AG04450 (cell line): ENCODE data around the gene ATP11A. TPM values are rescaled to one million over a fixed set of nuclear protein-coding genes. Genes with fewer than 3 reads are reported as not detected.

ENCODE experiments used
- CTCF ChIA-PET: fragments of 300-600, 350-600 bp; formaldehyde crosslinking; extraction: SDS; loops from one replicate; lab custom pipeline; 2022; ENCODE audit warnings: antibody characterized with exemption, inconsistent platforms; lab: Charles Lee
- POLR2A ChIA-PET: fragments of 350-600 bp; formaldehyde crosslinking; extraction: SDS; loops from one replicate; lab custom pipeline; 2021; ENCODE audit warnings: antibody characterized with exemption, inconsistent platforms; lab: Yijun Ruan, JAX
- DNase-seq: peaks from one replicate; pipeline ENCODE4 v3.0.0-alpha.2; 2011; ENCODE audit warnings: low read depth, low spot score
- H3K27ac ChIP-seq: one replicate; pipeline ENCODE4 v1.5.1; 2012; ENCODE audit warnings: low read depth, low read length, control low read depth
- H3K27me3 ChIP-seq: one replicate; pipeline ENCODE4 v1.6.0; 2012; ENCODE audit warnings: low read length; ENCODE audit not compliant: control insufficient read depth, insufficient read depth
- H3K4me3 ChIP-seq: 2 replicates; pipeline ENCODE4 v1.5.1; 2011; ENCODE audit warnings: mild to moderate bottlenecking, low read depth, low read length, control low read depth
- H3K9me3 ChIP-seq: 2 replicates; pipeline ENCODE4 v1.5.1; 2012; ENCODE audit warnings: low read length; ENCODE audit not compliant: control insufficient read depth, insufficient read depth
- CTCF ChIP-seq: IDR thresholded peaks from 2 replicates; pipeline ENCODE4 v1.5.1; 2011; ENCODE audit warnings: low read depth, low read length, control low read depth, inconsistent platforms
- polyA plus RNA-seq: library from polyadenylated mRNA; depleted of rRNA; stranded (reverse); fragments of >200 nt; gene quantifications from 2 replicates; pipeline ENCODE4 v1.2.3, GENCODE V29; 2011

Gene ATP11A
- polyA plus RNA-seq, 1 experiment = 5.8 TPM

- ChIA-PET POLR2A (no interaction called here), CTCF (interaction anchor here (2.6 kb wide), 1 partner anchor 11 kb away, joined by 15 read pairs; no protein-coding TSS in a partner anchor)
- H3K27me3 ChIP-seq = peaks cover 10% of the 10 kb centered on the region
- DNase-seq = no peak
- TF ChIP-seq CTCF = no peak
- no peaks in the 10 kb centered on the region; the same call in 1 of the 2 replicates for H3K9me3 ChIP-seq
- no peak overlapping the region for H3K4me3 ChIP-seq
- no peak overlapping the region for H3K27ac ChIP-seq
These were observed 195.5 kb downstream of the ATP11A start for GRCh38 chr13:112885242-112885781.

GRCh38 chr13:112885782-112886268 is 196.0 kb downstream of the ATP11A start:
- ChIA-PET CTCF (interaction anchor here (1.2 to 2.6 kb wide), 2 partner anchors 12 to 57 kb away, joined by 5 to 15 read pairs; no protein-coding TSS in a partner anchor), POLR2A (no interaction called here)
- no peak for TF ChIP-seq CTCF

GRCh38 chr13:112887151-112887550 is 197.3 kb downstream of the ATP11A start:
- Histone ChIP-seq H3K27me3 (peaks cover 27% of the 10 kb centered on the region), H3K4me3 (no peak overlapping the region), H3K9me3 (no peaks in the 10 kb centered on the region; the same call in 1 of the 2 replicates), H3K27ac (no peak overlapping the region)
- ChIA-PET CTCF (interaction anchor here (1.2 to 2.6 kb wide), 2 partner anchors 13 to 56 kb away, joined by 5 to 15 read pairs; no protein-coding TSS in a partner anchor), POLR2A (no interaction called here)
- no peak for TF ChIP-seq CTCF
- no peak for DNase-seq

More at GRCh38 chr13:112885782-112886268, 196.0 kb downstream of the ATP11A start:
- DNase-seq = peak; percentile 68
- Histone ChIP-seq H3K4me3 (peak overlapping the region; percentile 43), H3K9me3 (no peaks in the 10 kb centered on the region; the same call in 1 of the 2 replicates), H3K27me3 (peaks cover 14% of the 10 kb centered on the region), H3K27ac (no peak overlapping the region)

- TF ChIP-seq CTCF = no peak
- CTCF ChIA-PET = no interaction called here
- peaks cover 30% of the 10 kb centered on the region for H3K27me3 ChIP-seq
- POLR2A ChIA-PET = no interaction called here
- no peaks in the 10 kb centered on the region; the same call in 1 of the 2 replicates for H3K9me3 ChIP-seq
- no peak overlapping the region for H3K27ac ChIP-seq
- DNase-seq = no peak
- H3K4me3 ChIP-seq = no peak overlapping the region
These were observed 197.7 kb downstream of the ATP11A start for GRCh38 chr13:112887557-112887991.
